Measurements from ENCODE around the gene OR9Q1. TPM values are rescaled to one million over a fixed set of nuclear protein-coding genes. Genes with fewer than 3 reads are reported as not detected.
"Not testable (repeated sequence)": the region's sequence is repeated elsewhere in the genome, so short reads cannot be mapped to it uniquely, and the experiment has no call there.

Gene OR9Q1
- total RNA-seq, 4 donors from 2014 or later = not detected

DNA sequence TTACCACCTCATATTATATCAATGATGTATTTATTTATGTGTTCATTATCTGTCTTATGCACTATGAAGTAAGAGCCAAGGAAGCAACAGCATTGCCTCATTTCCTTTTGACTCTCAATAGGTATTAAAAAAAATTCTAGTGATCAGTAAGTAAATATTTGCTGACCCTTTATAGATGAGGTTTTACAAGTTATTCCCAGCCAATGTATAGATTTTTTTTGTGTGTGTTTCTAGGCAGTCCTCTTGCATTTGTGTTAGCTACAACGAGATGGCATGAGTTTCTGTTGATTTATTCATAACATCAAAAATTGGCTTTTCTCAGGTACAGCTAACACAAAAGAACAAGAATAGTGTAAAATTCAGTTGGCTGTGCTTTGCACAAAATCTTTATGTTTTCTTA is 175.6 kb downstream of the OR9Q1 start:
- Histone ChIP-seq H3K27ac (no peak overlapping the region), H3K27me3 (no peaks in the 10 kb centered on the region), H3K4me3 (no peak overlapping the region), H3K36me3 (no peaks in the 10 kb centered on the region), H3K9me3 (peaks cover 10 to 11% of the 10 kb centered on the region in 2 donors), H3K4me1 (no peaks in the 10 kb centered on the region)
- intact Hi-C loops (cut with DNase I; ENCODE audit: low total_unique reads) = no loop called here
- in situ Hi-C loops (cut with MboI; ENCODE audit: low pct_ligation_motif_present in 1 of 4, low pct_unique_long_range_greater_than_20kb in 1 of 4, low sequenced_read_pairs in 3 of 4) = no loop called here
- WGBS, 2 donors (ENCODE audit: low coverage in 1 of 2) = 20 to 33% methylated on average over 1 of the region's 1 CpG
- DNase-seq = no peak
- TF ChIP-seq POLR2A (IDR thresholded peaks at IDR 0.05) = no peak

DNA sequence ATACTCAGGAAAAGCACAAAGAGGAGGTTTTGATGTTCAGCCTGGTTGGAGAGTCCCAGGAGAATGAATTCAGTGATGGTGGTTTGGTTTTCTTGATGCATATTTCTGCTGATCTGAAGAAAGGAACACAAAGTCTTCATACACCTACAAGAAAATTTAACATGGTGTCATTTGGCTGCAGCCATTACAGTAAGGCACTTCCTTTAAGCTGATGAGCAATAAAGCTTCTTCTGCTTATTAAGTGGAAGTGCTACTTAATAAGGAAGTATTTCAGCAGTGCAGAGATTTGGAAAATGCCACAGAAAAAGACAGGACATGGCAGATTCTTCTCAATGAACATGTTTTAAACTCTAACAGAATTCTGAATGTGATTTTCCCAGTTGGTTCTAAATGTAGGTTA is 180.4 kb downstream of the OR9Q1 start, which contains the start of gene OR1S2:
Gene OR1S2 (minus strand): TSS at position 101 of the 400 bp plus-strand sequence. CDS start 0 bp downstream, at position 101.
- DNase-seq = no peak
- Histone ChIP-seq H3K27me3 (no peaks in the 10 kb centered on the region), H3K4me3 (no peak within 1 kb of the TSS), H3K27ac (no peak within 1 kb of the TSS), H3K9me3 (no peaks in the 10 kb centered on the region), H3K36me3 (no peaks in the 10 kb centered on the region), H3K4me1 (no peaks in the 10 kb centered on the region)
- TF ChIP-seq EP300 (IDR thresholded peaks at IDR 0.05; ENCODE audit: low read depth) = no peak
- TF ChIP-seq POLR2AphosphoS5 (IDR thresholded peaks at IDR 0.05) = no peak
- TF ChIP-seq, protein P1, sequence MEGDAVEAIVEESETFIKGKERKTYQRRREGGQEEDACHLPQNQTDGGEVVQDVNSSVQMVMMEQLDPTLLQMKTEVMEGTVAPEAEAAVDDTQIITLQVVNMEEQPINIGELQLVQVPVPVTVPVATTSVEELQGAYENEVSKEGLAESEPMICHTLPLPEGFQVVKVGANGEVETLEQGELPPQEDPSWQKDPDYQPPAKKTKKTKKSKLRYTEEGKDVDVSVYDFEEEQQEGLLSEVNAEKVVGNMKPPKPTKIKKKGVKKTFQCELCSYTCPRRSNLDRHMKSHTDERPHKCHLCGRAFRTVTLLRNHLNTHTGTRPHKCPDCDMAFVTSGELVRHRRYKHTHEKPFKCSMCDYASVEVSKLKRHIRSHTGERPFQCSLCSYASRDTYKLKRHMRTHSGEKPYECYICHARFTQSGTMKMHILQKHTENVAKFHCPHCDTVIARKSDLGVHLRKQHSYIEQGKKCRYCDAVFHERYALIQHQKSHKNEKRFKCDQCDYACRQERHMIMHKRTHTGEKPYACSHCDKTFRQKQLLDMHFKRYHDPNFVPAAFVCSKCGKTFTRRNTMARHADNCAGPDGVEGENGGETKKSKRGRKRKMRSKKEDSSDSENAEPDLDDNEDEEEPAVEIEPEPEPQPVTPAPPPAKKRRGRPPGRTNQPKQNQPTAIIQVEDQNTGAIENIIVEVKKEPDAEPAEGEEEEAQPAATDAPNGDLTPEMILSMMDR (IDR thresholded peaks at IDR 0.05) = no peak
- no peak for TF ChIP-seq POLR2A (IDR thresholded peaks at IDR 0.05)
- intact Hi-C loops (cut with DNase I; ENCODE audit: low total_unique reads) (no loop called here), in situ Hi-C loops (cut with MboI; ENCODE audit: low pct_ligation_motif_present in 1 of 4, low pct_unique_long_range_greater_than_20kb in 1 of 4, low sequenced_read_pairs in 3 of 4) (no loop called here)

DNA sequence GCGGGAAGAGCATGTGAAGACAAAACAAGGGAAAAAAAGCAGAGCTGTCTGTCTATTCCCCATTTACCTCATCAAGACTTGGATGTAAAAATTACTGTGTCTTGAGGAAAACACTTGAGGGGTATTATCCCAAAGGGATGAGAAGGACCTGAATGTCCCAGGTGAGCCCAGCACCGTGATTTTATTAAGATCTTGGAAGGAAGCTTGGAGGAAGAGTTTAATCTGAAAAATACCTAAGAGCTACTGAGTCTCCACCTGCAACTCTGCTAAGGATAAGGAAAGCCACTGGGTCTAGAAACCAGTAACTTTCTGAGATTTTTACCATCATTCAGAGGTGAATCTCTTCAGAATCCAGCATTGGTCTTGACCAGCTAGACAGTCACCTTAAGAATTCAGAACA is 188.7 kb downstream of the OR9Q1 start, which contains the start of gene OR1S1:
Gene OR1S1 (plus strand): TSS at position 301 of the 400 bp plus-strand sequence.
- H3K9me3 ChIP-seq; H3K27ac ChIP-seq; H3K4me3 ChIP-seq; H3K4me1 ChIP-seq; in situ Hi-C loops (cut with MboI; ENCODE audit: low pct_ligation_motif_present in 1 of 4, low pct_unique_long_range_greater_than_20kb in 1 of 4, low sequenced_read_pairs in 3 of 4); intact Hi-C loops (cut with DNase I; ENCODE audit: low total_unique reads); DNase-seq; H3K27me3 ChIP-seq; H3K36me3 ChIP-seq: not testable (repeated sequence)
- WGBS, 2 donors (ENCODE audit: low coverage in 1 of 2) = 84% methylated on average over 2 of the region's 2 CpGs; no CpG with 5 or more reads in 1 of the 2 donors

DNA sequence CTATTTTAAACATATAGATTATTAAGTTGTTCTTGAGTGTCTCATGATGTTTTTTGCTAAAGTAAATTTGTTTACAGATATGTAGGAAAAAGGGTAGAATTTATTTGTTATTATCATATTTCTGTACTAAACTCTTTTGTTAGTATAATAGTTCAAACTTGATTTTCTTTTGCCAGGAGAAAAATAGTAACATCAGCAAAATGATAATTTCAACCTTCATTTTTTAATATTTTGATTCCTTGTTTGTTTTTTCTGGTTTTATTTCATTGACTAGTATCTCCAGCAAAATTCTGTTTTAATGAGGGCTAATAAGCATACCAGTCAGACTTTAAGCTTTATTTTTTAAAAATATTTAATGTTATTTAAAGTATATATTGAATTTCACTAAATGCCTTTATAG is 192.8 kb downstream of the OR9Q1 start:
- Histone ChIP-seq H3K4me3 (no peak overlapping the region), H3K4me1 (no peaks in the 10 kb centered on the region), H3K27me3 (no peaks in the 10 kb centered on the region), H3K27ac (no peak overlapping the region), H3K9me3 (no peaks in the 10 kb centered on the region), H3K36me3 (no peaks in the 10 kb centered on the region)
- intact Hi-C loops (cut with DNase I; ENCODE audit: low total_unique reads) = no loop called here
- in situ Hi-C loops (cut with MboI; ENCODE audit: low pct_ligation_motif_present in 1 of 4, low pct_unique_long_range_greater_than_20kb in 1 of 4, low sequenced_read_pairs in 3 of 4) = no loop called here
- DNase-seq = no peak
- no peak for TF ChIP-seq POLR2AphosphoS5 (IDR thresholded peaks at IDR 0.05)
- TF ChIP-seq, protein P1 (IDR thresholded peaks at IDR 0.05) = no peak
- TF ChIP-seq POLR2A (IDR thresholded peaks at IDR 0.05) = no peak

DNA sequence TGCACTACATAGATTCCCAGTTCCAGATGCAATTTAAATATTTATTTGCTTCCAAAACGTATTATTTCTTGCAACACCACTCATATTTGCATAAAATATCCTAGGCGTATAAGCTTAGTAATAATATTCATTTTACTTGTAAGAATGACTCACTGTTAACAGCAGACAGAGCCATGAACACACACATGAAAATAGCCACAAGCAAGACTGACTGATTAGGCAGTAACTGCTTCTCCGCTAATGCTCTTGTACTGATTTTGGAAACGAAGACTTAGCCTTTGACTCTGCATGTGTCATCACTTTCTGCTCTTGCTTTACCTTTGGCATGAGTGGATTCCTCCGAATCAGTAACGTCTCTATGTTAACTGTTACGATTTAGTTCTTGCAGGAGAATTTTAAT is 199.0 kb downstream of the OR9Q1 start:
- 70 to 88% methylated on average over 7 of the region's 7 CpGs for WGBS, 2 donors (ENCODE audit: low coverage in 1 of 2)
- in situ Hi-C loops (cut with MboI; ENCODE audit: low pct_ligation_motif_present in 1 of 4, low pct_unique_long_range_greater_than_20kb in 1 of 4, low sequenced_read_pairs in 3 of 4) (no loop called here), intact Hi-C loops (cut with DNase I; ENCODE audit: low total_unique reads) (no loop called here)
- no peak overlapping the region for H3K4me3 ChIP-seq
- TF ChIP-seq EP300 (IDR thresholded peaks at IDR 0.05; ENCODE audit: low read depth) (no peak), POLR2A (IDR thresholded peaks at IDR 0.05) (no peak)
- H3K27me3 ChIP-seq = no peaks in the 10 kb centered on the region
- no peaks in the 10 kb centered on the region for H3K4me1 ChIP-seq
- no peak for DNase-seq
- no peaks in the 10 kb centered on the region for H3K9me3 ChIP-seq
- H3K27ac ChIP-seq = no peak overlapping the region
- H3K36me3 ChIP-seq = no peaks in the 10 kb centered on the region

DNA sequence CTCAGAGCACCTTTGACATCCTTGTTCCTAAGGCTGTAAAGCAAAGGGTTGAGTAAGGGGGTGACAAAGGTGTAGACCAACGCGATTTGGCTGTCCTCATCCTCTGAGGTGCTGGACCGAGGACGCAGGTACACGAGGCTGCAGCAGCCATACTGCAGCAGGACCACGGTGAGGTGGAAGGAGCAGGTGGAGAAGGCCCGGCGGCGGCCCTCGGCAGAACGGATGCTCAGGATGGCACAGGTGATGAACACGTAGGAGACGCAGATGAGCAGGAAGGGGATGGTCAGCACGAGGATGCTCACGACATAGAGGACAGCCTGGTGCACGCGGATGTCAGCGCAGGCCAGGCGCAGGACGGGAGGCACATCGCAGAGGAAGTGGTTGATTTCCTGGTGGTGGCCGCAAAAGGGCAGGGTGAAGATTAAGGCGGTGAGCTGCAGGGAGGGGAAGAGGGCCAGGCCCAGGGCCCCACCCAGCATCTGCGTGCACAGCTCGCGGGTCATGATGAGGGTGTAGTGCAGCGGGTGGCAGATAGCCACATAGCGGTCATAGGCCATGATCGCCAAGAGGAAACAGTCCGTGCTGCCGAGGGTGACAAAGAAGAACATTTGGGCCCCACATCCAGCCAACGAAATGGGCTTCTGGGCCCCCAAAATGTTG is 204.4 kb downstream of the OR9Q1 start:
- in situ Hi-C loops (cut with MboI; ENCODE audit: low pct_ligation_motif_present in 1 of 4, low pct_unique_long_range_greater_than_20kb in 1 of 4, low sequenced_read_pairs in 3 of 4) = no loop called here
- peaks cover 0 to 9% (median 2%) of the 10 kb centered on the region in 4 donors for H3K4me1 ChIP-seq
- H3K9me3 ChIP-seq = no peaks in the 10 kb centered on the region
- H3K36me3 ChIP-seq = no peaks in the 10 kb centered on the region
- no peak for DNase-seq
- TF ChIP-seq POLR2A (IDR thresholded peaks at IDR 0.05) (no peak), EP300 (IDR thresholded peaks at IDR 0.05; ENCODE audit: low read depth) (no peak), POLR2AphosphoS5 (IDR thresholded peaks at IDR 0.05) (no peak)
- TF ChIP-seq, protein P1 (IDR thresholded peaks at IDR 0.05) = no peak
- H3K27ac ChIP-seq = no peak overlapping the region
- no peak overlapping the region for H3K4me3 ChIP-seq
- WGBS, 2 donors (ENCODE audit: low coverage in 1 of 2) = 93 to 97% methylated on average over 12 to 32 of the region's 32 CpGs
- H3K27me3 ChIP-seq = no peaks in the 10 kb centered on the region
- intact Hi-C loops (cut with DNase I; ENCODE audit: low total_unique reads) = no loop called here

Data from transverse colon (tissue), 4 donors.